ENCODE data around the gene ZP3. TPM values are rescaled to one million over a fixed set of nuclear protein-coding genes. Genes with fewer than 3 reads are reported as not detected.
"Not testable (repeated sequence)": the region's sequence is repeated elsewhere in the genome, so short reads cannot be mapped to it uniquely, and the experiment has no call there.

The ZP3 gene
- total RNA-seq, 1 donor from 2014 or later, result not detected

GRCh38 chr7:76479628-76480027 lies 54.9 kb downstream of the ZP3 start:
- intact Hi-C loops (cut with DNase I); ATAC-seq; H3K27me3 ChIP-seq (ENCODE audit: low read depth): not testable (repeated sequence)

GRCh38 chr7:76480403-76481253 lies 55.9 kb downstream of the ZP3 start:
- H3K4me1 ChIP-seq; DNase-seq; H3K4me3 ChIP-seq; ATAC-seq; H3K27me3 ChIP-seq (ENCODE audit: low read depth); H3K9me3 ChIP-seq; intact Hi-C loops (cut with DNase I); H3K27ac ChIP-seq: not testable (repeated sequence)
- H3K36me3 ChIP-seq, result peaks cover 36% of the 10 kb centered on the region

More at GRCh38 chr7:76479628-76480027, 54.9 kb downstream of the ZP3 start:
- not testable (repeated sequence) for H3K27ac ChIP-seq, DNase-seq, H3K4me3 ChIP-seq, H3K9me3 ChIP-seq, H3K4me1 ChIP-seq
- H3K36me3 ChIP-seq, result peaks cover 36% of the 10 kb centered on the region

DNA sequence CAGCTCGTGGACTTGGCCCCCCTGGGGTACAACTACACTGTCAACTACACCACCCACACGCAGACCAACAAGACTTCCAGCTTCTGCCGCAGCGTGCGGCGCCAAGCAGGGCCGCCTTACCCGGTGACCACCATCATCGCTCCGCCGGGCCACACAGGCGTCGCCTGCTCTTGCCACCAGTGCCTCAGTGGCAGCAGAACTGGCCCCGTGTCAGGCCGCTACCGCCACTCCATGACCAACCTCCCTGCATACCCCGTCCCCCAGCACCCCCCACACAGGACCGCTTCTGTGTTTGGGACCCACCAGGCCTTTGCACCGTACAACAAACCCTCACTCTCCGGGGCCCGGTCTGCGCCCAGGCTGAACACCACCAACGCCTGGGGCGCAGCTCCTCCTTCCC lies 57.9 kb downstream of the ZP3 start:
- H3K27me3 ChIP-seq (ENCODE audit: low read depth); H3K27ac ChIP-seq; H3K4me3 ChIP-seq; H3K9me3 ChIP-seq; H3K4me1 ChIP-seq; intact Hi-C loops (cut with DNase I); DNase-seq: not testable (repeated sequence)
- H3K36me3 ChIP-seq, result peaks cover 36% of the 10 kb centered on the region
- peak in 1 of 2 donors; percentile 4 for ATAC-seq

GRCh38 chr7:76483081-76483480 lies 58.3 kb downstream of the ZP3 start:
- not testable (repeated sequence) for DNase-seq

GRCh38 chr7:76484456-76484855 lies 59.7 kb downstream of the ZP3 start:
- H3K9me3 ChIP-seq; H3K4me1 ChIP-seq; ATAC-seq; H3K27ac ChIP-seq; DNase-seq; H3K4me3 ChIP-seq; intact Hi-C loops (cut with DNase I); H3K27me3 ChIP-seq (ENCODE audit: low read depth): not testable (repeated sequence)
- peaks cover 36% of the 10 kb centered on the region for H3K36me3 ChIP-seq

More at GRCh38 chr7:76483081-76483480, 58.3 kb downstream of the ZP3 start:
- intact Hi-C loops (cut with DNase I); ATAC-seq; H3K9me3 ChIP-seq; H3K27ac ChIP-seq; H3K27me3 ChIP-seq (ENCODE audit: low read depth); H3K4me3 ChIP-seq; H3K4me1 ChIP-seq: not testable (repeated sequence)
- H3K36me3 ChIP-seq, result peaks cover 36% of the 10 kb centered on the region

DNA sequence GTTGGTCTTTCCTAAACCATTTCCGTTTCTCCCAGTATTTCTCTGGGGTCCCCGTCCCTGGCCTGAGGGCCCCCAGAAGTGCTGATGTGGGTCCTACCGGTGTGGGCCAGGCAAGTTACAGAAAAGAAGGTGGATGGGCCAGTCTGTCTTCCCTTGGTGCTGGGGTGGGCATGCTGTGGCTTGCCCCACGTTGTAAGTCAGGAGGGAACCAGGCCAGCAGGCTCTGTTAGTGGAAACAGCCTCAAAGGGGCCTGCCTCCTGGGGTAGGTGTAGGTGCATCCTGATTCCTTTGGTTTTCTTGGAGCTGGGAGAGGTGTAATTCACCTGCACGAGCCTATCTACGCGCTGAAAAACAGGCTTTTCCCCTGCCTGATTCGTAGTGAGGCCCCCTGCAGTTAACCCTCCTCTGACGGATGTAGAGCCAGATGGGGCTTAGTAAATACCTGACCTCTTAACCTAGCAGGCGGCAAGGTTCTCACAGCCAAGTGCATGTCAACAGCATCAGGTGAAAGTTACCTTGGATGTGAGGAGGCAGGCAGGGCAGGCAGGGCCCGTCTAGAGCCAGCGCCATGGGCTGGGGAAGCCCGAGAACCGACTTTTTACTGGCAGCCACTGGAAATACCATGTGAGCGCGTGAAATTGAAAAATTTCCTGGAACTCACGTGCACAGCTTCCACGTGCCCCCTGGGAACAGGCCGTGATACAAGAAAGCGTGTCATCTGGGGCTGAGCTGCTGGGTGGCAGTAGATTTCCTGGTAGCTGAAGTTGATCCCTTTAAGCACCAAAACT lies 61.3 kb downstream of the ZP3 start:
- intact Hi-C loops (cut with DNase I); DNase-seq; H3K4me1 ChIP-seq; H3K4me3 ChIP-seq; ATAC-seq; H3K27ac ChIP-seq; H3K27me3 ChIP-seq (ENCODE audit: low read depth); H3K9me3 ChIP-seq: not testable (repeated sequence)
- H3K36me3 ChIP-seq, result peaks cover 26% of the 10 kb centered on the region

DNA sequence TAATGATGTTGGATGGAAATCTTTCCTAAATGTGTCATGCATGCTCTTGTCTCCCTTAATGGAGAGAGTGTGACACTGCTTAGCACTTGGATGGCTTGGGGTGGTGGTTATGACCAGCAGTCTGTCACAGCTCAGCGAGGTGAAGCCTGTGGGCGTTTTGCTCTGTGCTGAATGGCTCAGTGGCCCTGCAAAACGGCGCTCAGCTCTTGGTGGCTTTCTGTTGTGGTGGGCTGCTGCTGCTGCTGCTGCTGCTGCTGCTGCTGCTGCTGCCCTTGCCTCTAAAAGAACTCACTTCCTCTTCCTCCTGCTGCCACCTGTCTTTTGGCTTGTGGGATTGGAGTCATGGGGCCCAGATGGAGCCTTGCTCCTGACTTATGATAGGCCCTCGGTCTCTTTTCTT lies 61.9 kb downstream of the ZP3 start:
- H3K27ac ChIP-seq; H3K9me3 ChIP-seq; H3K4me1 ChIP-seq; H3K27me3 ChIP-seq (ENCODE audit: low read depth); DNase-seq; H3K4me3 ChIP-seq; intact Hi-C loops (cut with DNase I): not testable (repeated sequence)
- peak; percentile 32 to 42 for ATAC-seq
- peaks cover 20% of the 10 kb centered on the region for H3K36me3 ChIP-seq

- H3K36me3 ChIP-seq; H3K27ac ChIP-seq; H3K4me3 ChIP-seq; H3K27me3 ChIP-seq (ENCODE audit: low read depth); H3K9me3 ChIP-seq; intact Hi-C loops (cut with DNase I); DNase-seq; H3K4me1 ChIP-seq: not testable (repeated sequence)
- ATAC-seq, result peak; percentile 20 to 46
Observed at GRCh38 chr7:76487969-76488368, 63.2 kb downstream of the ZP3 start.

Other genes starting within 250 kb of the ZP3 start
- 0.86 TPM for gene SRRM3, start 223.1 kb upstream of the ZP3 start, total RNA-seq
- 609 TPM for gene HSPB1, start 122.3 kb upstream of the ZP3 start, total RNA-seq
- 97.1 TPM for gene YWHAG, start 66.0 kb upstream of the ZP3 start, total RNA-seq
- 1.7 TPM for gene SSC4D, start 15.3 kb upstream of the ZP3 start, total RNA-seq
- gene DTX2, start 36.8 kb downstream of the ZP3 start, total RNA-seq, result 36.5 TPM
- 16.6 TPM for gene UPK3B, start 85.6 kb downstream of the ZP3 start, total RNA-seq
- gene SPDYE16, start 118.3 kb downstream of the ZP3 start, total RNA-seq, result 0.18 TPM
- 10.8 TPM for gene POMZP3, start 202.3 kb downstream of the ZP3 start, total RNA-seq